Measurements from ENCODE around the gene ATP11C.
"Not testable (repeated sequence)": the region's sequence is repeated elsewhere in the genome, so short reads cannot be mapped to it uniquely, and the experiment has no call there.

ATP11C gene

DNA sequence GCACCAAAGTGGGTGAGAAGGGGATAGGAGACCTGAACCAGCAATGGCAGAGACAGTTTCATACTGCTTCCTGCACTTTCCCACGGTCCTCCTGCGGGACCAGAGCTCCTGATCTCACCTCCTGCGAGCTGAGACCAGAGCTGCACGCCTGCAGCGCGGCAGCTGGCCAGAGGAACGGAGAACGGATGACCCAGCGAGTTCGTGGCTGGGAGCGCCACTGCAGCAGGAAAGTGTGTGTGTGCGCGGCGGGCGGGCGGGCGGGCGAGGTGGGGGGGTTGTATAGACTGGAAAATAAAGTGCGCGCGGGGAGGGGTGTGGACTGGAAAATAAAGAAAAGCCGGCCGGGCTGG, 241.4 kb downstream of the ATP11C start:
- DNase-seq (ENCODE audit: insufficient read length, low spot score) (no peak), FAIRE-seq (no peak)
- TF ChIP-seq PAX5 (IDR thresholded peaks at IDR 0.05; ENCODE audit: insufficient read depth, low read length, severe bottlenecking) = no peak
- no peak for TF ChIP-seq POLR2AphosphoS5 (IDR thresholded peaks at IDR 0.05; ENCODE audit: low read depth, low read length)
- no peak for TF ChIP-seq TAF1 (IDR thresholded peaks at IDR 0.05; ENCODE audit: low read depth, low read length)
- no peak for TF ChIP-seq POU2F2 (IDR thresholded peaks at IDR 0.05; ENCODE audit: low read depth, low read length)
- no peak for TF ChIP-seq POLR2A (IDR thresholded peaks at IDR 0.05; ENCODE audit: low read depth, low read length)
- TF ChIP-seq SPI1 (IDR thresholded peaks at IDR 0.05; ENCODE audit: low read depth, low read length) = no peak

DNA sequence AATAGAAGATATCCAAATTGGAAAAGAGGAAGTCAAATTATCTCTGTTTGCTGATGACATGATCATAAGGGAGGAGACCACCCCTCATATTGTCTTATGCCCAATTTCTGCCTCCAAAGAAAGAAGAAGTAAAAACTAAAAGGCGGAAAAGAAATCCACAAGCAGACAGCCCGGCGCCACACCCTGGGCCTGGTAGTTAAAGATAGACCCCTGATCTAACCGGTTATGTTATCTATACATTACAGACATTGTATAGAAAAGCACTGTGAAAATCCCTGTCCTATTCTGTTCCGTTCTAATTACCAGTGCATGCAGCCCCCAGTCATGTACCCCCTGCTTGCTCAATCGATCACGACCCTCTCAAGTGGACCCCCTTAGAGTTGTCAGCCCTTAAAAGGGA, 247.7 kb downstream of the ATP11C start:
- not testable (repeated sequence) for FAIRE-seq; DNase-seq (ENCODE audit: insufficient read length, low spot score)

DNA sequence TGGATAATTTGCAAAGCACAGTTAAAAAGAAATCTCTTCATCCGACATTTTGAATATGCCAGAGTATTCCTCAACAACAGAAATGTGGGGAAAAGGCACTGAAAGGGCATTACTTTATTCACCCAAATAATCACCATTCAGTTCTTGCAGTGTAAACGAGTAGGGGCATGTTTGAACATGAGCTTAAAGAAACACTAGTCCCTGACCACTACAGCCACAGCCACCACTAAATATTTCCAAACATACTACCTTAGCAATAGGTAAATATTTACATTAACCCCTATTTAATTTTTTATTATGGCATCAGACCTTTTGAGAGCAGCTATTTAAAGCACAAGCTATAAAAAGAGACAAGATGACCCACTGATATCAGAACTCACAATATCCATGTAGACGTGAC, 252.5 kb downstream of the ATP11C start:
- no peak for TF ChIP-seq POLR2A (IDR thresholded peaks at IDR 0.05; ENCODE audit: low read depth, low read length)
- TF ChIP-seq POU2F2 (IDR thresholded peaks at IDR 0.05; ENCODE audit: low read depth, low read length) = no peak
- no peak for TF ChIP-seq SPI1 (IDR thresholded peaks at IDR 0.05; ENCODE audit: low read depth, low read length)
- TF ChIP-seq TAF1 (IDR thresholded peaks at IDR 0.05; ENCODE audit: low read depth, low read length) = no peak
- no peak for TF ChIP-seq PAX5 (IDR thresholded peaks at IDR 0.05; ENCODE audit: insufficient read depth, low read length, severe bottlenecking)
- no peak for TF ChIP-seq POLR2AphosphoS5 (IDR thresholded peaks at IDR 0.05; ENCODE audit: low read depth, low read length)
- FAIRE-seq (no peak), DNase-seq (ENCODE audit: insufficient read length, low spot score) (no peak)
